ENCODE data around the gene HDAC7. TPM values are rescaled to one million over a fixed set of nuclear protein-coding genes. Genes with fewer than 3 reads are reported as not detected.

Gene HDAC7
- total and polyA plus RNA-seq, 2 of the 13 experiments (the other 11 are each of a cell fraction or from before 2014, with no cell fraction given): 4.6 to 10.8 TPM

DNA sequence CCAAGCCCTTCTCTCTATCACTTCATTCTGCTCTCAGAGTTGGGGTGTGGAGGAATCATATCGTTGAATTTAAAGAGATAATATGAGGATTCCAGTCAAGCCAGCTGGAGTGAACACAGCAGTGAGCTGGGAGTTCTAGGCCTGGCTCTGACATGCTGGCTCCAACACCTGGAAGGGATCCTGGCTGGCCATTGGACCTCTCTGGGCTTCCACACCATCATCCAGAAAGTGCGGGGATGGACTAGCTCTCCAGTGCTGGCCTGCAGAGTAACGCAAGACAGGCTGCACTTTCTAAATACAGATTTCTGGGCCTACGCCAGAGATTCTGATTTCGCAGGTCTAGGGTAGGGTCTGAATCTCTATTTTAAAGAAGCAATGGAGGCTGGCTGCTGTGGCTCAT lies 34.8 kb upstream of the HDAC7 start (continued):
- no peak for TF ChIP-seq ZNF432 (CRISPR knock-in tag; IDR thresholded peaks at IDR 0.05; ENCODE audit: borderline replicate concordance)
- no peak for TF ChIP-seq ARHGAP35 (CRISPR knock-in tag; IDR thresholded peaks at IDR 0.05; ENCODE audit: borderline replicate concordance)
- no peak for TF ChIP-seq ZNF234 (CRISPR knock-in tag; conservative IDR thresholded peaks at IDR 0.05)
- no peak for TF ChIP-seq MAFG (CRISPR knock-in tag; IDR thresholded peaks at IDR 0.05)
- no peak for TF ChIP-seq ZNF451 (CRISPR knock-in tag; IDR thresholded peaks at IDR 0.05)
- TF ChIP-seq ZNF7 (CRISPR knock-in tag; IDR thresholded peaks at IDR 0.05): no peak
- no peak for TF ChIP-seq ZNF251 (CRISPR knock-in tag; IDR thresholded peaks at IDR 0.05)

GRCh38 chr12:47852096-47852571 lies 32.4 kb upstream of the HDAC7 start:
- Histone ChIP-seq H3K27me3 (ENCODE audit: control insufficient read depth in 1 of 2, insufficient read depth in 2 of 2, low read length in 2 of 2) (no peaks in the 10 kb centered on the region), H3K4me3 (replicated peaks in 1 of 3; ENCODE audit: insufficient read depth in 1 of 3, low read depth in 2 of 3, low read length in 3 of 3) (peak overlapping the region in 2 of 3 experiments; percentile 23 to 39; a peak in 4 of 6 replicates), H2AFZ (ENCODE audit: low read length) (peak overlapping the region; percentile 57), H3K9me3 (ENCODE audit: low read length) (no peaks in the 10 kb centered on the region), H3K4me1 (ENCODE audit: insufficient read depth, low read length) (peaks cover 36% of the 10 kb centered on the region), H3K9ac (ENCODE audit: insufficient read depth, low read depth, low read length) (0 out of 2 replicates have a peak overlapping the region, but pooled peaks have one; percentile 10), H4K20me1 (ENCODE audit: insufficient read depth, low read length) (no peaks in the 10 kb centered on the region), H3K36me3 (replicated peaks in 1 of 2; ENCODE audit: control insufficient read depth in 1 of 2, insufficient read depth in 2 of 2, low read length in 2 of 2) (no peaks in the 10 kb centered on the region), H3K4me2 (ENCODE audit: low read depth, low read length) (peak overlapping the region; percentile 76), H3K27ac (ENCODE audit: extremely low read length, insufficient read depth, low read length) (peak overlapping the region; percentile 71), H3K79me2 (ENCODE audit: insufficient read depth, low read length) (no peaks in the 10 kb centered on the region)
- ChIA-PET POLR2A (interaction anchor here (0.6 to 2.8 kb wide), 2 partner anchors 12 to 32 kb away, joined by 3 to 11 read pairs; partner anchors contain the start of gene HDAC7), CTCF (ENCODE audit: low intra/inter-chr PET ratio, low total read pairs) (interaction anchor here (1.3 kb wide), 1 partner anchor 14 kb away, joined by 3 read pairs; no protein-coding TSS in a partner anchor)
- intact Hi-C loops (cut with micrococcal nuclease; ENCODE audit: unreplicated experiment): no loop called here
- 3% methylated on average over 10 of the region's 10 CpGs for WGBS (ENCODE audit: low lambda C conversion rate)
- BruUV-seq (replicated peaks): no TSS peak
- ATAC-seq (peak; percentile 93), FAIRE-seq (peak; percentile 92), DNase-seq (ENCODE audit: low spot score) (peak; percentile 72)
- in situ Hi-C loops (cut with HindIII; ENCODE audit: extremely low pct_ligation_motif_present, low pct_unique_long_range_greater_than_20kb): no loop called here
- TF ChIP-seq MTERF4 (CRISPR knock-in tag; IDR thresholded peaks at IDR 0.05) (no peak), ATF4 (CRISPR knock-in tag; IDR thresholded peaks at IDR 0.05) (peak in 1 of 2 experiments; percentile 39; a peak in 2 of 4 replicates), ZNF766 (CRISPR knock-in tag; IDR thresholded peaks at IDR 0.05; ENCODE audit: borderline replicate concordance) (0 out of 2 replicates have a peak, but pooled peaks have one; percentile 28), ZNF780A (CRISPR knock-in tag; IDR thresholded peaks at IDR 0.05) (peak; percentile 65; the same call in 1 of the 2 replicates), ZBTB8A (CRISPR knock-in tag; IDR thresholded peaks at IDR 0.05; ENCODE audit: borderline replicate concordance, low read depth) (no peak), KLF11 (CRISPR knock-in tag; IDR thresholded peaks at IDR 0.05) (no peak), SPEN (CRISPR knock-in tag; IDR thresholded peaks at IDR 0.05; ENCODE audit: low read depth) (no peak), HOMEZ (CRISPR knock-in tag; IDR thresholded peaks at IDR 0.05; ENCODE audit: low read depth) (0 out of 2 replicates have a peak, but pooled peaks have one; percentile 33), CCDC6 (CRISPR knock-in tag; IDR thresholded peaks at IDR 0.05) (peak; percentile 78), CREM (IDR thresholded peaks at IDR 0.05) (0 out of 2 replicates have a peak, but pooled peaks have one; percentile 19), CREM (CRISPR knock-in tag; IDR thresholded peaks at IDR 0.05) (no peak)
- TF ChIP-seq, protein P1, sequence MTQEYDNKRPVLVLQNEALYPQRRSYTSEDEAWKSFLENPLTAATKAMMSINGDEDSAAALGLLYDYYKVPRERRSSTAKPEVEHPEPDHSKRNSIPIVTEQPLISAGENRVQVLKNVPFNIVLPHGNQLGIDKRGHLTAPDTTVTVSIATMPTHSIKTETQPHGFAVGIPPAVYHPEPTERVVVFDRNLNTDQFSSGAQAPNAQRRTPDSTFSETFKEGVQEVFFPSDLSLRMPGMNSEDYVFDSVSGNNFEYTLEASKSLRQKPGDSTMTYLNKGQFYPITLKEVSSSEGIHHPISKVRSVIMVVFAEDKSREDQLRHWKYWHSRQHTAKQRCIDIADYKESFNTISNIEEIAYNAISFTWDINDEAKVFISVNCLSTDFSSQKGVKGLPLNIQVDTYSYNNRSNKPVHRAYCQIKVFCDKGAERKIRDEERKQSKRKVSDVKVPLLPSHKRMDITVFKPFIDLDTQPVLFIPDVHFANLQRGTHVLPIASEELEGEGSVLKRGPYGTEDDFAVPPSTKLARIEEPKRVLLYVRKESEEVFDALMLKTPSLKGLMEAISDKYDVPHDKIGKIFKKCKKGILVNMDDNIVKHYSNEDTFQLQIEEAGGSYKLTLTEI (CRISPR knock-in tag; conservative IDR thresholded peaks at IDR 0.05): no peak

All from HepG2 (cell line).